ENCODE data around the gene SMARCD1.

SMARCD1 gene

GRCh38 chr12:50104417-50105366 lies 19.6 kb downstream of the SMARCD1 start:
- DNase-seq, result no peak

- DNase-seq, result no peak
Observed at GRCh38 chr12:50105913-50106450, 20.8 kb downstream of the SMARCD1 start.

- DNase-seq, result no peak
Observed at GRCh38 chr12:50106907-50107306, 21.8 kb downstream of the SMARCD1 start.

GRCh38 chr12:50107416-50108268 lies 22.5 kb downstream of the SMARCD1 start:
- no peak for DNase-seq

GRCh38 chr12:50109319-50109718 lies 24.2 kb downstream of the SMARCD1 start:
- no peak for DNase-seq

GRCh38 chr12:50110127-50110761 lies 25.1 kb downstream of the SMARCD1 start:
- DNase-seq, result no peak

GRCh38 chr12:50110762-50111351 lies 25.7 kb downstream of the SMARCD1 start:
- no peak for DNase-seq

- DNase-seq, result no peak
Observed at GRCh38 chr12:50111395-50111692, 26.2 kb downstream of the SMARCD1 start.

GRCh38 chr12:50111693-50112455 lies 26.7 kb downstream of the SMARCD1 start, which contains the start of gene COX14:
TSS of gene COX14 (plus strand) at chr12:50112236. CDS start at chr12:50120044, 7,808 bp downstream.
- peak; percentile 97 to 100 (median 99) for DNase-seq

GRCh38 chr12:50112456-50113218 lies 27.5 kb downstream of the SMARCD1 start:
- peak in 1 of 6 experiments; percentile 40 for DNase-seq

GRCh38 chr12:50117057-50117622 lies 32.0 kb downstream of the SMARCD1 start:
- DNase-seq, result no peak

- DNase-seq, result no peak
Observed at GRCh38 chr12:50119387-50119786, 34.2 kb downstream of the SMARCD1 start.

- DNase-seq, result no peak
Observed at GRCh38 chr12:50120521-50120920, 35.4 kb downstream of the SMARCD1 start.

- no peak for DNase-seq
Observed at GRCh38 chr12:50120953-50121352, 35.8 kb downstream of the SMARCD1 start.

GRCh38 chr12:50121641-50122040 lies 36.5 kb downstream of the SMARCD1 start:
- no peak for DNase-seq

- no peak for DNase-seq
Observed at GRCh38 chr12:50123203-50123602, 38.1 kb downstream of the SMARCD1 start.

- DNase-seq, result no peak
Observed at GRCh38 chr12:50127546-50127945, 42.4 kb downstream of the SMARCD1 start.

- DNase-seq, result no peak
Observed at GRCh38 chr12:50129290-50129689, 44.1 kb downstream of the SMARCD1 start.

- peak in 3 of 6 experiments; percentile 27 to 64 (median 59) for DNase-seq
Observed at GRCh38 chr12:50132505-50133135, 47.5 kb downstream of the SMARCD1 start.

- no peak for DNase-seq
Observed at GRCh38 chr12:50142993-50143392, 57.9 kb downstream of the SMARCD1 start.

Measured in stimulated activated naive CD4-positive, alpha-beta T cell (primary cell).